ENCODE results near the gene KATNAL2.
"Not testable (repeated sequence)": the region's sequence is repeated elsewhere in the genome, so short reads cannot be mapped to it uniquely, and the experiment has no call there.

KATNAL2 gene

DNA sequence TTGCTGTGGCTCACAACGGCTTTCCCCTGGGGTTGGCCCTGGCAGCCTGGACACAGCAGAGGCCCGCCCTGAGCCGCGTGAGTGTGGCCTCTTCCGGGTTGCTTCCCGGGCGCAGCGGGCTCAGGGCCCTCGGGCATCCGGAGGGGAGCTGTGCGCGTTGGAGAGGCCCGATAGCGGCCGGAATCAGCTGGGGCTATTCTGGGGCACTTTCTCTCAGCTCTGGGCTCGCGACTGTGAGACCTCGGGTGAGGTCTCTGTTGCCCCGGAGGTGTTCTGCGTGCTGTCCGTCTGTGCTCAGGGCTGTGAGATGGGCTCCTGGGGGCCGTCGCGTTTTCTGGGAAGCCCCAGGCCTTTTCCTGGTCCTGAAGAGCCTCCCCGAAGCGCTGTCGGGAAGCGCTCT is 117.2 kb downstream of the KATNAL2 start:
- not testable (repeated sequence) for DNase-seq

DNA sequence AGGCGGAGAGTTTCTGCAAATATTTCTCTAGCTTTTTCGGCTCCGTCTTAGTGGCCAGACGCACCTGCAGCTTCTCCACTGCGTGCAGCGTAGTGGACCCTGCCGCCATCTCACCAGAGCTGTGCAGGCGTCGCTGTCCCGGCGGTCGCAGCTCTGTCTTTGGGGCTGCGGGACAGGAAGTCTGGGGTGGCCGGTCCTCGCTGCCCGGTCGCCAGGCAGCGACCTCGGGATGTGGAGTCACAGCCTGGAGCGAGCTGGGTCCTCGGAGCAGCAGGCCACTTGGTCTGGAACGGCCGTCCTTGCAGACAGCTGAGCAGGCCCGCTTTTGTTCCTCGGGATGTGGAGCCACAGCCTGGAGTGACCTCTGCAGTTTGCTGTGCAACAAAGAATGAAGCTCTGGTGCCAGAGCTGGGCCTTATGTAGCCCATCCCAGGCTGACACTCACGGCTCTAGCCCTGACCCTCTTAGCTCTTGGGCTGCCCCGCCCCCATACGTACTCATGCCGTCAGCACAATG is 117.8 kb downstream of the KATNAL2 start, which contains the start of gene ELOA2:
Gene ELOA2, minus strand, starts transcription at position 466 of the 516 bp plus-strand sequence. Its CDS starts 357 bp downstream, at position 109.
- DNase-seq: no peak

DNA sequence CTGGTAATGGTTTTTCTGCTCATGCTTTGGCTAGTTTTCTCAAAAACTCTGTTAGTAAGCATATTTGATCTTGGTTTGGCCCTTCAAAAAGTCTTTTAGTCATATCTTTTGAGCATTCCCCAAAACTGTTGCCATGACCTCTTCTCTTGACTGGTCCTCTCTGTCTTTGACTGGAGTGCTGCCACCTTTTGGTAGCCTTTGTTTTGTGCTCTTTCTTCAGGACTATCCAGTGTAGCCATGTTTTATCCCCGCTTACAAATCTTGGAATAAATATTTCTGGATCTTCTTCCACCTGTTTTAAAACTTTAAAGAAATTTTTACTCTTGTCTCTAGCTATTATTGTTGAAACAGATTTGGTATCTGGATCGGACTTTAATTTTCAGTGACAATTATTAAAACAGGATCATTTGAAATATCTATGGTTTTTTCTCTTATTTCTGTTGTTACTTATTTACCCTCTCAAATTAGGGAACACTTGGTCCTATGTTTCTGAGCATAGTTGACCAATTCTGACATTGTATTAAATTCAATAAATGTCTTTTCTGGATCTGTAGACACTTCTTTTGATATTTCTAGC is 119.0 kb downstream of the KATNAL2 start:
- no peak for DNase-seq

DNA sequence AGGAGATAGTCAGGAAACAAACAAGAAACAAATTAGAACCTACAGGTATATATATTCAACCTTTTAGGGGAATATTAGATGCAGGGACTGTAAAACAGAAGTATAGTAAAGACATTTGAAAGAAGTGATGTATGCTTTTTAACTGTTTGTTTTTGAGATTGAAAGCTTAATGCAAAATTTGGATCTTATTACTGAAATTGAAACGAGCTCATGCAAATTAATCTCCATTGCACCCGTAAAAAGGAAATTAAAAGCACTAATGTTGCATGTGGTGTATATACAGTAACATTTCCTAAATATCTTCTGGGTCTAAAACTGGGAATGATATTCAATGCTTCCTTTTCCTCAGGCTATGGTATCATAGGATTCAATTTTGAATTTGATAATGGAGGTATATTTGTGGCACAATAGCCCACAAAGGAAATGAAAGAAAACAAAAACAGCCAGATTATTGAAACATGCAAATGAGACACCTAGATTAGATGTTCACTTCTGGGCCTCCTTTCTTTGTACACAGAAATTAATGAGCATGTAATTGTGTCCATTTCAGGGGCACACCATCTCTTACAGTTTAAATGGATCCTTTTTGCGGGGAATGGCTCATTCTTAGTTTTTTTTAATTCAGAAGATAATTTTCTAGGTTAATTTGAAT is 119.7 kb downstream of the KATNAL2 start:
- no peak for DNase-seq

DNA sequence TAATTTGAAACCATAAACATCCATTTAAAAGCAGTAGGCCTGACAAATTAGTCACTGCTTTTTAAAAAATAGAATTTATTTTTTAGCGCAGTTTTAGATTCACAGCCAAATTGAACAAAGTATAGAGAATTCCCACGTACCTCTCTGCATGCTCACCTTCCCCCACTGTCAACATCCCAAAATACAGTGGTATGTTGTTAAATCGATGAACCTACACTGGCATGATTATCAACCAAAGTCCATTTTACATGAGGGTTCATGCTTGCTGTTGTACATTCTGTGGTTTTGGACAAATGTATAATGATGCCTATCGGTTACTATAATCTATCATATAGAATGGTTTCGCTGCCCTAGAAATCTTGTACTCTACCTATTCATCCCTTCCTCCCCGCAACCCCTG is 123.6 kb downstream of the KATNAL2 start:
- DNase-seq: no peak

DNA sequence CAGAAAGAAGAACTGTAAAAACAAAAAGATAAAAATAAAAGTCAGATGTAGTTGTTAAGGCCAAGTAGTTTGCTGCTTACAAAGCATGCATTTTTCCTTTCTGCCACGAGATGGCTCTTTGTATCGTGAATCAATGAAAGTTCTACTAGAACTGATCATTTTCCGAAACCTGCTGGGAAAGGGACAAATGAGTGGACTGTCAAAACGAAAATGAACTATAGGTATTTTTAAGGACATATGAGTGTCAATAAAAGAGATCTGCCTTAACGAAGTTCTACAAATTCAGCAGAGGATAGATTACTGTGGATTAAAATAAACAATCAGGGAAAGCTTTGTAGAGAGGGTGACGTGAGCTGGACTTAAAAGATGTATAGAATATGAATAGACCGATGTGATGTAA is 133.1 kb downstream of the KATNAL2 start:
- peak; percentile 14 for DNase-seq

DNA sequence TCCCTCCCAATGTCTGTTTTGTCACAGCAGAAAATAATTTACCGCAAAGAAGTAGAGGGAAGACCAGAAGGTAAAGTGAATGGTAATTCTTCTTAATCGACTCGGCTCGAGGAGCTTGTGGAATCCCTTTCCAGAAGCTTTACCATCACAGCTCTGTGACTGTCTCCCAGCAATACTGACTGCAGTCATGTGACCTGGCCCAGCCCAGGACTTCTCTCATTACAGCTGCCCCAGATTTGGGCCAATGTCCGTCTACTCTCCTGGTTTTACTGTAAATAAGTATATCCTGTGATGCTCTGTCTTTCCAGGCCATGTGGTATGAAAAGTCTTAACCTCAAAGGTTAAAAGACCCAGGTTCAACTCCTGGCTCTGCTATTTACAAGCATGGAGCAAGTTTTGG is 137.0 kb downstream of the KATNAL2 start:
- DNase-seq: no peak

DNA sequence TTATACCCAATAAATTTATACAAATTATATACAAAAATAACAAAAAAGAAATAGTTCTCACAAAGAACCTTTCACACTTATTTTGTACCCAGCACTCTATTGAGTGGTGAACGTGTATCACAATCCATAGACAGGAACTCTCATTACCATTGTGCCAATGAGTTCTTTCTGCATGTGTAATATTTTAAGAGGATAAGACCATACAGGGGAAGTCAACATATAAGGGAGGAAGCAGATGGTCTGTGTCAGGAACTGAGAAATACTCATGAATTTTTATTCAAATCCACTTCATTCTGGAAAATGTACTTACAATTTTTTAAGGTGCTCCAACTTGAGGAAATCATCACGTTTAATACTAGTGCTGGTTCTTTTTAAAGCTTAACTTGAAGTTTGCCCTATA is 145.1 kb downstream of the KATNAL2 start:
- no peak for DNase-seq

DNA sequence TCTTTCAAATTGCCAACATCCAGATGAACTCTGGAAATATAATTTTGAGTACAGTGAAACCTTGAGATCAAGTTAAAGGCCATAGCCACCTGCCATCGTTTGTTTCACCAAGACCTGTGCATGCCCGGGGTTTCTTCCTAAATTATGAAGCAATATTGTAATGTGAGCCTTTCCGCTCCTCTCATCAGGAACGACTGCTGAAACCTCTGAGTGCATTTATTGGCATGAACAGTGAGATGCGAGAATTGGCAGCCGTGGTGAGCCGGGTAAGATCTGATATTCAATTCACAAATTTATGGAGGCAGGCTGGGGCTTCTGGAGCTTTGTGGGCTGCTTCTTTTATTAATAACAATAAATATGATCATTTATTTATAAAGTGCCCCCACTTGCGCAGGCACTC is 145.7 kb downstream of the KATNAL2 start:
- no peak for DNase-seq

DNA sequence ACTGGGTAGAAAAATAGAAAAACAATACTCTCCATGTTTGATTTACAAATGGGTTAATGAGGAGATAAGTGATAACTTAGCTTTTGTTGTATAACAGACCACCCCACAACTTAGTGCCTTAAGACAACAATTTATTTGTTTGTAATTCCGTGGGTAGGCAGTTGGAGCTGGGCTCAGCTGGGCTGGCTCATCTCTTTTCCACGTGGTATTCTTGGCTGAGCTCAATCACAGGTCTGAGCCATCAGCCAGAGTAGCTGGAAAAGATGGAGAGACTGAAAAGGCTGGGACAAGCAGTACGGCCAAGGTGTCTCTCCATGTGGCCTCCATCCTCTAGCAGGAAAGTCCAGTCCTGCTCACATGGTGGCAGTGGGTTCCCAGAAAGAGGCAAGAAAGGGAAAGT is 150.2 kb downstream of the KATNAL2 start:
- no peak for DNase-seq

DNA sequence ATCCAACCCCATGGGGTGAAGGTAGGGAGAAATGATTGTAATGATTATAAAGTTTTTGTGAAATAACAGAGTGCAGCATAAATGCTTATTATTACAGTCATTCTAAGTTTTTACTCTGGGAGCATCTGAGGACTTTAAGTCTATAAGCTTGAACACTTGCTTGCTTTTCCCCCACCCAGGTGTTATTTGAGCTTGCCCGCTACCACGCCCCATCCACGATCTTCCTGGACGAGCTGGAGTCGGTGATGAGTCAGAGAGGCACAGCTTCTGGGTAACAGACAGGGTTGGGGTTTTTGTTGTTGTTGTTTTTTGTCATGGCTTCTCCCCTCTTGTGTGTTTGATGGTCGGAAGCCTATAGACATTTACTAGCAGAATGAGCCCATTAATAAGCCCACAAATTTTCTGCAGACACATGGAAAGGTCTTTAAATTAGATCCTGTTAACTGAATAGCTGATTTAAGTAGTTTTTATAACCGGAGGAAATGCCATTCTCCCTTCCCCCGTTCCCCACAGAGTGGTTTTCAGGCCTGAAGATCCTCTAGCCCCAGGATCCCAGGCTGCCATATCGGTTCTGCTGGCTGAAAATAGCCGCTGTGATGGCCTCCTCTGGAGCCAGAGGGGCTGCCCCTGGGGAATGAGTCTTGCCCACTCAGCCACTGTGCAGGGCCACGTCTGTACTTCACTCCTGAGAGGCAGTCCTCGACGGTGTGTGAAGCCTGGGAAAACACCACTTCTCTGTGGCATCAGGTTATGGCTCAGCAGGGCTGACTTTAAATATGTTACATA is 157.9 kb downstream of the KATNAL2 start:
- DNase-seq: no peak

DNA sequence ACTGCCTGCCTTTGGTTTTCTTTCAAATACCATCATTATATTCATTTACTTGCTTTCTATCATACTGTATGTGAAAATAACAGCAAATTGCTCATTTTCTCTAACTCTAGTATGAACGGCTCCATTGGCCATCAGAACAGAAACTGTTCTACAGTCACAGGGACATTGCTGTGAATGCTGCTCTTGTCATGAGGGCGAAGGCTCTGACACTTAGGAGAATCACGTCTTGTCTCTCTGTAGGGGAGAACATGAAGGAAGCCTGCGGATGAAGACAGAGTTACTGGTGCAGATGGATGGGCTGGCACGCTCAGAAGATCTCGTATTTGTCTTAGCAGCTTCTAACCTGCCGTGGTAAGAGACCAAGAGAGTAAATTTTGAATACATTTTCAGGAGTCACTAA is 159.7 kb downstream of the KATNAL2 start:
- DNase-seq: no peak

DNA sequence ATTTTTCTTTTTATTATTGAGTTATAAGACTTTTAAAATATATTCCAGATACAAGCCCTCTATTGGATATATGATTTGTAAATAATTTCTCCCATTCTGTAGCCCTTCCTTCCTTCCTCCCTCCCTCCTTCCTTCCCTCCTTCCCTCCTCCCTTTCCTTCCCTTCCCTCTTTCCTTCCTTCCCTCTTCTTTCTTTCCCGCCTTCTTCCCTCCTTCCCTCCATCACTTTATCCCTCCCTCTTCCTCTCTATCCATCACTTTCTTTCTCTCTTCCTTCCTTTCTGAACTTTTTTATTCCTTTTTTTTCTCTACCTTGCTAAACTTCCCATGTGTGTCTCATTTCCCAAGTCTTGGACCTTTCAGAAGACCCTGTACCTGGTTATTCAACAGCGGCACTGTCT is 163.5 kb downstream of the KATNAL2 start:
- DNase-seq: no peak

DNA sequence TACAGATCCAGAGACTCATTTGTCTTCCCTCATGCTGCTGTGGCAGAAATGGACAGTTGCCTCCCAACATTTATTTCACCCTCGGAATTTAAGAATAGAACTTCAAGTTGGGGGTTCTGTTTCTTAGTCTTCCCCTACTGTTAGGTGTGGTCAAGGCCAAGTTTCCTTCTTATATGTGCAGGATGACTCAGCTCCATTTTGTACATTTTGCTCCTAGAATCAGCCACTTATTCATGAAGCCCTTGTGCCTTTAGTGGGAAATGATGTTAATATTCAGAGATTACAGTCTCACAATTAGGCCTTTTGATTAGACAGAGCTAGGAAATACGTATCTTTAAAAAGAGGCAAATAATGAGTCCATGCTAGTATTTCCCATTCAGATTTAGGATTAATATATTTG is 164.2 kb downstream of the KATNAL2 start:
- DNase-seq: no peak

DNA sequence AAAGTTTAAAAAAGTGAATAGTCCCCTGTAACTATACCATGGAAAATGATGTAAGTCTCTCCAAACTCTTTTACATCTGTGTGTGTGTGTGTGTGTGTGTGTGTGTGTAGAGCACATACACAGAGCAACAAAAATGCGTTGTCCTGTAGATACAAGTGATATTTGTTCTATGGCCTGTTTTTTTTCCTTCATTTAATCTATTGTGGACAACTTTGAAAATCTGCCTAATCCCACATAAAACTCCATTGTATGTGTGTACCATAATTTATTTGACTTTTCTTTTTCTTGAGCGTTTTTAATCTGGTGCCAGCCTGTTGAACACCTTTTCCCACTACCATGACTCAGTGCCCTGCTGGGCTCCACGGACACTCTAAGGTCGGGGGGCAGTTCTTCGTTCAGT is 170.3 kb downstream of the KATNAL2 start:
- DNase-seq: no peak

DNA sequence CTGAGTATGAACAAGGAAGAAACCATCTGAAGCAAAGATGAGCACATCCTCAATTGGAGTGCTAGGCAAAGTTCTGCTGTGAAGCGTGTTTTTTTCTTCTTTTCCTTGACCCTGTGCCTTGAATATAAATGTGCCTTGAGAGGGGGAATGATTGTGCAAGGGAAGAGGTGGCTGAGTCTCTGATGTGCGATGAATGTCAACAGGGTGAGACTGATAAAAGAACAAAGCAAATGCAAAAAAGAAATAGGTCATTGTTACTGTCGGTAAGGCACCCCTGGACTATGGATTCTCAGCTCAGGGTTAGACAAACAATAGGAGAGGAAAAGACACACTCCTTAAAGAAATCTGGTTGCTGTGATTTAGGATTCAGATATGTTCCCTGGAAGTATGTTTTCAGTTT is 178.4 kb downstream of the KATNAL2 start:
- no peak for DNase-seq

DNA sequence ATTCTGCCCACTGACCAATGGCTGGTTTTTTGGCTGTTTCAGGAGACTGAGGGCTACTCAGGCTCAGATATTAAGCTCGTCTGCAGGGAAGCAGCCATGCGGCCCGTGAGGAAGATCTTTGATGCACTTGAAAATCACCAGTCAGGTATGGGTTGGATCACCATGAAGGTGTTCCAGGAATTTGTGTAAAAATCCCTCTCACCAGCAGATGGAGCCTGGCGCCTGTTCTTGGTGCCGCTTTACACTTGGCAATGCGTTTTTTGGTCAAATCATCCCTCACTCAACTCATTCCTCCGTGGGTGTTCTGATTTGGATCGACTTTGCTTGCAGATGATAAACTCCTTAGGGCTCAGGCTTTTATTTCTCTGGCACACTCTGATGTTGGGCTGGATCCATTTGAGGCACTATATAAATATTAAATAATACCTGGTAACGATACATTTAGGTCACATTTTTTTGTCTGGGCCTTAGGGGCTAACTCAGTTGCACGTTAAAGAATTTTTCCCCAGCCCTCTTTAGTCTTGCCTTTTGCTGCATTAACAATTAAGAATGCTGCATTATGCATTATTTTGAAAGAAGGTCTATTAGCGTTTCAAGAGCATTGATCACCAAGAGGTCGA is 182.9 kb downstream of the KATNAL2 start:
- peak; percentile 52 for DNase-seq

DNA sequence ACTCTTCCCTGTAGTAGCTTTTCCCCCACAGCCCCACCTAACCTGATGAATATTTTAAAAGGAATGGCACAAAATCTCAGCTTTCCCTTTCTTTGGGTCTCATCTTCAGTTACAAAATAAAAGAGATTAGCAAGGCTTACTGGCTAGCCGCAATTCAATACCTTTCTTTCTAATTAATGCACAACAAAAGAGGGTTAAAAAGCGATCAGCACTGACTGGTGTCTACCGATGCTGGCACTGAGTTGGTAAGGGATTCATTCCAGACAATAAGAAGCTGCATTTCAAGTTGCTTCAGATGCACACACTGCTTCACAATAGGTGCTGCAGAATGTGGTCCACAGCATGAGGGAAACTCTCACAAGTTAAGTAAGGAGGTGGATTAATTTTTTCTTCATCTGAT is 191.0 kb downstream of the KATNAL2 start:
- DNase-seq: no peak

DNA sequence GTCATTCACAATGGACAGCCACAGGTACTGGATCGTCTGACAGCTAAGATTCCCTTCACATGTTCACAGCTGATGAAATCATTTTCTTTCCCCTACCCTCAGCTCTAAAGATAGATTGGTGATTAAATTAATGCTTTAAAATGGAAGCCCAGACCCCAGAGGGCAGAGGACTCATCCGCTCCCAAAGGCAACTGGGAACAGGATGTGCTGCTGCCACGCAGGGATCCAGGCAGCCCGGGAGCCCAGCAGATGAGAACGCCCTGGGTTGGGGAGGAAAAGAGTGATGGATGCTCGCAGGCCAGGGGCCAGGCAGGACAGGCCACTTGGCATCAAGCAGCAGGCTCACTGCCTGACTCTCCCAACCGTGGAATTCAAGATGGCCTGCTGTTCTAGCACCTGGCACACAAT is 191.6 kb downstream of the KATNAL2 start:
- DNase-seq: no peak

DNA sequence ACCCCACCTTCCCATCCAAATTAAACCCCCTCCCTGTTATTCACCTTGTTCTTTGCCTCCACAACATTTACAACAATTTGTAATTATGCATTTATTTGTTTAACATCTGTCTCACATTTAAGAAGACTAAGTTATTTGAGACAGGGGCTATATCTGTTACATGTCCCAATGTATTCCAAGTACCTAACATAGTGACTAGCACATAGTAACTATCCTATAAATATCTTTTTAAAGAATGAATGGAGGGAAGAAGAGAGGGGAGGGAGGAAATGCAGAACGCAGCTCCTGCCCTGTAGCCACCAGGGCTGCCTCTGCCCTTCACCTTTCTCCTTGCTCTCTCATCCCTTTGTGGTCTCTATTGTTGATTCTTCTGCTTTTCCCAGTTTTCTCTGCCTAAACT is 192.3 kb downstream of the KATNAL2 start:
- DNase-seq: no peak

DNA sequence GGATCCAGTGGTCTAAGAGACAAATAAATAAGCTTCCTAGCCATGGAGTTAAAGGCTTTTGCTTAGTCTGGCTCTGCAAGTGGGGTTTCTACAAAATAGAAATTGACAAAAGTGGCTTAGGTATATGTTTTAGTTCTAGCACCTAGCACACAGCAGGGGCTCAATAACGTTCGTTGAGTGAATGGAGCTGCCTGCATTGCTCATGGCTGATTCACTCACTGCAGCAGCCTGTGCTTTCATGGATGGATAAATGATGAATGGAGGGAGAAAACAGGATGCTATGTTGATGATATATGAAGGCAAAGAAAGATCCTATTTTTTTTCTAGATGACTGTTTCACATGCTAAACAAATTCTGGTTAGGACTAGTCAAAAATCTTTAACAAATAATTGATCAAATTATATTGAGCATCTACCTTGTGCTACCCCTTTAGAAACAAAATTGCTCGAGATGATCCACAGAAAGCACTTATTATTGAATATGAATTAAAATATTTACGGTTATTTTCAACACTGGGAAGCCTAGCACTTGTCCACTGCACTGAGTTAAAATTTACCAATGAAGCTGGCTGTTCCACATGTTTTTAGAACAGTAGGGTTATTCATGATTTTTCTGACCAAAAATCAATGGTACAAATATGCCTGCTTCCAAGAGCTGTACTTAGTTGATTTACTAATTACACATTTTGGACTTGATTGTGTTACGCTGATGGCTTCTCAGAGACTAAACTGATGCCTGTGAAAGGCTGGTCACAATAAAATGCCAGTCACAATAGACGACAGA is 193.3 kb downstream of the KATNAL2 start:
- no peak for DNase-seq

DNA sequence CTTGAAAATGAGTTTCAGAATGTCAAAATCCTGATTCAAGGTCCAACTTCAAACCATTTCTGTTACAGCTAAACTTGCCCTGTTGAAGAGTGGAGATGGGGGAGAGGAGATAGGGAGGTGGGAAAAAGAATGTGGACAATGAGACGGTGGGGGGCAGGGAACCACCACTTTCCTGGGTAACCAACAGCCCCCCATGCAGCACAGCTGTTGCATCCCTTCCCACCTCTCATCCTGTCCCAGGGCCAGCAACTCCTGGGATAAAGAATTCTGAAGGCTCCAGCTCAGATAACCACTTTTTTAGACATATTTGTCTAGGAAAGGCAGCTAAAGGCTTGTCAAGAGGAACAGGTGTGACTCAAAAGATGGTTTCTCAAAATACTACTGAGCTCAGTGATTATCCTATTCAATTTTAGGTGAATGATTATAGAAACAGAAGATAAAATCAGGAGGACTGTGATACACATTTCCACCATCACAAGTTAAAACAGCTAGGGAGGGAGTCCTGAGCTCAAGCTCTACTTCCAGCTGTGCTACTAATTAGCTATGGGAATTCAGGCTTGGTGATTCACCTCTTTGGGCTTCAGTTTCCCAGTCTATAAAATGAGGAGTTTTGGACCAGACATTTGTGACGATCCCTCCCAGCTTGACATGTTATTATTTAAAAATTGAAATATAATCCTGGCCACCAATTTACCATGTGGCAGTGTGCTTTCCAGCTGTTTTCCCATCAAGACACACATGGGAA is 196.6 kb downstream of the KATNAL2 start:
- no peak for DNase-seq

All from effector CD4-positive, alpha-beta T cell (primary cell).